Endothelial cell of umbilical vein (primary cell): ENCODE measurements around the gene SEMA5A. TPM values are rescaled to one million over a fixed set of nuclear protein-coding genes. Genes with fewer than 3 reads are reported as not detected.

Source experiments
- BruUV-seq: library from RNA; stranded (reverse); fragments of 400-500 nt; replicated peaks from 2 replicates; lab custom pipeline; 2021; lab: Mats Ljungman, UMichigan
- CTCF ChIA-PET: fragments of 300-600, 350-600 bp; sonication (Branson Sonifier 250); formaldehyde crosslinking; loops from one replicate; lab custom pipeline; 2021; ENCODE audit warnings: antibody characterized with exemption, inconsistent platforms; lab: Charles Lee
- POLR2A ChIA-PET: fragments of 300-600, 350-600 bp; sonication (Branson Sonifier 250); formaldehyde crosslinking; loops from one replicate; lab custom pipeline; 2021; ENCODE audit warnings: antibody characterized with exemption, inconsistent platforms; lab: Charles Lee
- DNase-seq: peaks from one replicate; pipeline ENCODE4 v3.0.0-alpha.2; 2011; ENCODE audit warnings: low read depth, low spot score
- FAIRE-seq: peaks from 2 replicates; lab custom pipeline; 2011; peaks lifted over from hg19 to GRCh38; lab: Jason Lieb, UNC
- H2AFZ ChIP-seq: 2 replicates; pipeline ENCODE4 v1.6.0; 2012; ENCODE audit warnings: low read depth, low read length, control low read depth, inconsistent platforms
- H3K27ac ChIP-seq: 2 replicates; pipeline ENCODE4 v1.5.1; 2011; ENCODE audit warnings: low read depth, mild to moderate bottlenecking, control low read depth, low read length, moderate library complexity; ENCODE audit not compliant: insufficient read depth
- H3K27me3 ChIP-seq, 2 experiments: 2 replicates each; pipeline versions ENCODE4 v1.6.0 to v1.6.1; 2011; ENCODE audit warnings: low read length in 2 of 2, mixed read lengths in 1 of 2; ENCODE audit not compliant: control insufficient read depth in 2 of 2, insufficient read depth in 2 of 2
- H3K36me3 ChIP-seq, 2 experiments: 2 replicates in 1 of 2; 3 replicates in 1 of 2; pipeline ENCODE4 v1.5.1; 2011; ENCODE audit warnings: low read length in 2 of 2, mild to moderate bottlenecking in 1 of 2, moderate library complexity in 1 of 2; ENCODE audit not compliant: control insufficient read depth in 2 of 2, insufficient read depth in 2 of 2; ENCODE audit errors: extremely low read depth in 1 of 2
- H3K4me1 ChIP-seq: 3 replicates; pipeline ENCODE4 v1.5.1; 2011; ENCODE audit warnings: mild to moderate bottlenecking, low read length; ENCODE audit not compliant: control insufficient read depth, insufficient read depth; ENCODE audit errors: extremely low read depth
- H3K4me2 ChIP-seq: 2 replicates; pipeline ENCODE4 v1.6.1; 2011; ENCODE audit warnings: low read length, control low read depth, mixed read lengths; ENCODE audit not compliant: insufficient read depth
- H3K4me3 ChIP-seq, 3 experiments: fragments of 200-600 bp in 1 of 3; sonication (generic), shearing (Covaris generic) in 1 of 3; replicated peaks in 1 of 3; 2 replicates each; pipeline ENCODE4 v1.5.1; 2011 to 2016; ENCODE audit warnings: control low read depth in 3 of 3, low read length in 3 of 3, mild to moderate bottlenecking in 2 of 3, inconsistent platforms in 1 of 3, low read depth in 1 of 3, moderate library complexity in 1 of 3; ENCODE audit not compliant: insufficient read depth in 1 of 3
- H3K79me2 ChIP-seq: 2 replicates; pipeline ENCODE4 v1.6.0; 2012; ENCODE audit warnings: low read length, inconsistent platforms; ENCODE audit not compliant: control insufficient read depth, insufficient read depth
- H3K9ac ChIP-seq: replicated peaks from 2 replicates; pipeline ENCODE3; 2011; ENCODE audit warnings: low read length, control low read depth; ENCODE audit not compliant: insufficient read depth; ENCODE audit errors: extremely low read depth
- H3K9me1 ChIP-seq: replicated peaks from 3 replicates; pipeline ENCODE4 v1.6.0; 2011; ENCODE audit warnings: mild to moderate bottlenecking, low read length; ENCODE audit not compliant: control insufficient read depth, insufficient read depth; ENCODE audit errors: extremely low read depth
- H3K9me3 ChIP-seq: replicated peaks from 2 replicates; pipeline ENCODE4 v1.5.1; 2012; ENCODE audit warnings: low read length, inconsistent platforms; ENCODE audit not compliant: control insufficient read depth, insufficient read depth
- H4K20me1 ChIP-seq: replicated peaks from 2 replicates; pipeline ENCODE3; 2011; ENCODE audit warnings: mild to moderate bottlenecking, low read length; ENCODE audit not compliant: control insufficient read depth, insufficient read depth; ENCODE audit errors: extremely low read depth
- CTCF ChIP-seq, 2 donors: IDR thresholded peaks; 1 replicate in 1 of 2; 2 replicates in 1 of 2; pipeline ENCODE4 v1.5.1; 2011; ENCODE audit warnings: low read length in 2 of 2, mild to moderate bottlenecking in 2 of 2, moderate library complexity in 2 of 2, control low read depth in 1 of 2, inconsistent platforms in 1 of 2, low read depth in 1 of 2; ENCODE audit not compliant: insufficient read depth in 1 of 2; ENCODE audit errors: extremely low read depth in 1 of 2
- EZH2 ChIP-seq: IDR thresholded peaks from 2 replicates; pipeline ENCODE4 v1.6.1; 2012; ENCODE audit warnings: borderline replicate concordance, low read depth, mild to moderate bottlenecking, moderate library complexity, low read length, inconsistent platforms; ENCODE audit not compliant: severe bottlenecking
- FOS ChIP-seq: IDR thresholded peaks from 2 replicates; pipeline ENCODE4 v1.6.1; 2011; ENCODE audit warnings: mild to moderate bottlenecking, low read length, moderate library complexity, borderline replicate concordance; ENCODE audit not compliant: insufficient read depth
- GATA2 ChIP-seq: IDR thresholded peaks from 2 replicates; pipeline ENCODE4 v1.7.0; 2011; ENCODE audit warnings: low read depth, mild to moderate bottlenecking, moderate library complexity, mixed read lengths, low read length; ENCODE audit not compliant: insufficient read length, insufficient read depth
- JUN ChIP-seq: IDR thresholded peaks from 2 replicates; pipeline ENCODE4 v1.6.1; 2011; ENCODE audit warnings: borderline replicate concordance, low read depth; ENCODE audit not compliant: insufficient read length, insufficient read depth
- MAX ChIP-seq: IDR thresholded peaks from 2 replicates; pipeline ENCODE4 v1.6.1; 2011; ENCODE audit not compliant: insufficient read depth, insufficient read length
- MYC ChIP-seq: IDR thresholded peaks from one replicate; pipeline ENCODE4 v1.6.1; 2011; ENCODE audit warnings: mild to moderate bottlenecking, low read depth, low read length
- POLR2A ChIP-seq: IDR thresholded peaks from 2 replicates; pipeline ENCODE4 v1.6.1; 2012; ENCODE audit warnings: low read depth, mild to moderate bottlenecking, control low read depth, low read length
- POLR2AphosphoS5 ChIP-seq: IDR thresholded peaks from 2 replicates; pipeline ENCODE4 v1.6.1; 2012; ENCODE audit warnings: low read depth, mild to moderate bottlenecking, control low read depth, low read length, moderate library complexity; ENCODE audit not compliant: insufficient read depth
- dilution Hi-C: fragments of 300-500 bp; cut with MboI; formaldehyde crosslinking; loops from one replicate; pipeline ENCODE4 v1.15.0; 2019; ENCODE audit warnings: low sequenced_read_pairs; ENCODE audit not compliant: extremely low pct_ligation_motif_present
- intact Hi-C: fragments of 100-400 bp; cut with micrococcal nuclease; formaldehyde crosslinking; loops from one replicate; pipeline ENCODE4 v1.10.0; 2022
- polyA plus RNA-seq, 4 experiments: library from polyadenylated mRNA; depleted of rRNA in 3 of 4; stranded (reverse) in 3 of 4; unstranded in 1 of 4; fragments of >200 nt; gene quantifications; 2 replicates each; pipeline versions ENCODE4 v1.2.1 to v1.2.3, GENCODE V29; 2011 to 2012; ENCODE audit warnings: missing spikeins in 1 of 4
- total RNA-seq: library from RNA; stranded (reverse); gene quantifications from 2 replicates; pipeline ENCODE4 v1.2.3, GENCODE V29; 2021

The SEMA5A gene
- total and polyA plus RNA-seq, 2 donors (not counting 3 experiments of a cell fraction or from before 2014, with no cell fraction given): 0.04 to 0.06 TPM

GRCh38 chr5:9104571-9105339, 441.1 kb downstream of the SEMA5A start:
- intact Hi-C loops: no loop called here
- no peak for TF ChIP-seq MYC
- no peak for TF ChIP-seq MAX
- no peak for TF ChIP-seq GATA2
- no peak for TF ChIP-seq JUN
- no peak for TF ChIP-seq EZH2
- TF ChIP-seq POLR2A: no peak
- TF ChIP-seq FOS: no peak
- TF ChIP-seq POLR2AphosphoS5: no peak
- TF ChIP-seq CTCF (IDR thresholded peaks at IDR 0.05; ENCODE audit: extremely low read depth in 1 of 2, insufficient read depth in 1 of 2, low read depth in 1 of 2, low read length in 2 of 2): no peak
- no peaks in the 10 kb centered on the region for H3K27me3 ChIP-seq
- dilution Hi-C loops: no loop called here
- BruUV-seq: no TSS peak
- no peaks in the 10 kb centered on the region for H3K36me3 ChIP-seq
- no peak overlapping the region for H3K9ac ChIP-seq
- H3K79me2 ChIP-seq: no peaks in the 10 kb centered on the region
- no peak overlapping the region for H2AFZ ChIP-seq
- POLR2A ChIA-PET: no interaction called here
- no peak overlapping the region for H3K4me2 ChIP-seq
- H4K20me1 ChIP-seq: no peaks in the 10 kb centered on the region
- no peak overlapping the region for H3K27ac ChIP-seq
- CTCF ChIA-PET: interaction anchor here (1.1 to 1.3 kb wide), 2 partner anchors 10 to 15 kb away, joined by 3 read pairs; no protein-coding TSS in a partner anchor
- H3K4me1 ChIP-seq: no peaks in the 10 kb centered on the region
- H3K9me1 ChIP-seq: no peaks in the 10 kb centered on the region
- no peaks in the 10 kb centered on the region for H3K9me3 ChIP-seq
- no peak overlapping the region for H3K4me3 ChIP-seq
- no peak for DNase-seq
- no peak for FAIRE-seq
